Endometrial microvascular endothelial cells (primary cell): ENCODE data around the gene HMGB2. TPM values are rescaled to one million over a fixed set of nuclear protein-coding genes. Genes with fewer than 3 reads are reported as not detected.

Experiments
- in situ Hi-C: cut with HindIII; loops from 2 replicates; pipeline ENCODE4 v1.10.0; 2017; ENCODE audit warnings: low sequenced_read_pairs, low pct_unique_long_range_greater_than_20kb; ENCODE audit errors: inconsistent ontology term
- total RNA-seq: library from RNA; depleted of rRNA; stranded (reverse); fragments of >200 nt; gene quantifications from one replicate; pipeline ENCODE4 v1.2.3, GENCODE V29; 2015; ENCODE audit errors: inconsistent ontology term

Gene HMGB2
- total RNA-seq, 1 donor from 2014 or later, result 77.2 TPM

DNA sequence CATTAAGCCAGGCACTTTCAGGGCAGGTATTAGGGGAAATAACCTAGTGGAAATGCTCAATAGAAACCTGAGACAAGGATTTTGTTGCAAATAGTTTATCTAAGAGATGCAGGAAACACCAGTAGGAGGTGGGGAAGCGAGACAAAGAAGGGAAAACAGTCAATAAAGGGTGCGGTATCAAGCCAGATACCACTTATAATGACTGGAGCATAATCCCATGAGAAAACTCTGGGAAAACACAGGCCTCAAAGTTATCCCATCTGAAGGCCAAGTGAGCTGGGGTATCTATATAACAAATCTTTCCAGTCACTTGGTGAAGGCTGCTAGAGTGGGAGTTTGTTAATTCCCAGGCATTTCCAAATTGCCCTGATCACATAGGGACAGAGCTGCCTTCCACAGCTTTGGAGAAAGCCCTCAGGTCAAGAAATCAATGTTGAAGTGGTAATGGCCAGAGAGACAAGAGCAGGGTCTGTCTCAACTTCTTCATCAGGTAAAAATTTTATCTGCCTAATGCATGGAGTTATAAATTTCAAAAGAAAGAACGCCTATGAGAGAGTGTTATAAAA lies 9.8 kb upstream of the HMGB2 start:
- in situ Hi-C loops, result loop anchor here (25.0 kb wide), 1 partner anchor 168 kb away; no protein-coding TSS in a partner anchor

DNA sequence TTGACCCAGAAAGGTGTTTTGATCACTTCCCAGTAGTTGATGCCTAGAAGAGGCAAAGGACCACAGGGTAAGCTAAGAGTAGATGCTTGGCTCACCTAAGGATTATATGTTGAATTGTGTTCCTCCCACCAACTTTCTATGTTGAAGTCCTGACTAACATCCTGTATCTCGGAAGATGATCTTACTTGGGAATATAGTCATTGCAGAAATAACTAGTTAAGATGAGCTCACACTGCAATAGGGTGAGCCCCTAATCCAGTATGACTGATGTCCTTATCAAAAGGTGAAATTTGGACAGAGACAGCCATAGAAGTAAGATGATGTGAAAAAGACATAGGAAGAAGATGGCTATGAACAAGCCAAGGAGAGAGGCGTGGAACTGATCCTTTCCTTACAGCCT lies 3.3 kb upstream of the HMGB2 start:
- in situ Hi-C loops, result loop anchor here (25.0 kb wide), 1 partner anchor 175 kb away; no protein-coding TSS in a partner anchor

DNA sequence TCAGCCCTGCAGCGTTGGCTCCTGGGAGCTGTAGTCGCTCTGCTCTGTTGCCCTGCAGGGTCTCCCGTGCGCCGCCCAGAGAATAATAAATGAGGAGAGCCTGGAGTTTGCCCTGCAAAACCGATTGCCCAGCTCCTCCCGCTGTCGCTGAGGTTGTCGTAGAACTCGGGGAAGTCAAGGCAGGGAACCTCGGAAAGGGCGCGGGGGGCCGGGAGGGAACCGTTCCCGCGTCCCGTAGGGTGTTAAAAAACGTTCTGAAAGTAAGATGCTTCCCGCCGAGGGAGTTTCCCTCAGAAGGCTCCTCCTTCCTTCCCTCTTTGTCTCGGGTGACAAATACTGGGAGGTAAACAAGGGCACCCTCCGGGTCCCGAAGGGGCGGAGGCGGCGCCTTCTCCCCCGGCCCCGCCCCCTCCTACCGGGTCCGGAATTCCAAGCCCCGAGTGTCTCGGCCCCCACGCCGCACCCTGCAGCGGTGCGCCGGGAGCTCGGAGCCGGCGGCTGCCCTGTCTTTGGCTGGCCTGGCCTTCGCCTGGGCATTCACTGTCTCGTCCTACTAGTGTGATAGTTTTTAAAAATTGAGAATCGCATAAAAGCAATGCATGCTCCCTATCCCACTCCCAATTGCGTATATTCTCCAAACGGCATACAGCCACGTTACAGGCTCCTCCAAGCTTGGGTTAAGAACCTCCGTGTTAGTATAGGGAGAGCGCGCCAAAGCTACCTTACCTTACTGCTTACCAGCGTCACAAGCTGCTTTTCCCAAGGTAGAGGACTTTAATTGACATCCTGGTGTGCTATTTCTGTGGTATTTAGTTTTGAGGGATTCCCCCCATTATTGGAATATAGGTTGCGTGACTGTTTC lies 964 bp upstream of the HMGB2 start:
- in situ Hi-C loops, result loop anchor here (25.0 kb wide), 1 partner anchor 177 kb away; no protein-coding TSS in a partner anchor

DNA sequence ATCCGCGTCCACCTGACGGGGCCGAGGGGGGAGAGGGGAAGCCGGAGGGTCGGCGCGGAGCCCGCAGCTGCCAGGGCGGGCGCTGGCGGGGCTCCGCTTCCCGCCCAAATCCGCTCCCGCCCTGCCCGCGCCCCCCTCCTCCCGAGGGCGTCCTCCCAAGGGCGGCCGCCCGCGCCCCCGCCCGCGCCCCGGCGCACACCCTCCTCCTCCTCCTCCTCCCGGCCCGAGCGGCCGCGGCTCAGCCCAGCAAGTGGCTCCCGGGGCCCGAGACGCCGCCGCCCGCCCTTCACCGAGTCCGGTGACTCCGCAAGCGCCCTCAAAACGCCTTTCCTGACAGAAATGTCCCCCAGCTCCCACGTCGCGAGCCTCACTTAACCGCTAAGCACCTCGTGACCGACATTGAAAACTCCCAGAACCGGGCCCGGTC lies 487 bp downstream of the HMGB2 start:
- in situ Hi-C loops, result loop anchor here (25.0 kb wide), 1 partner anchor 179 kb away; no protein-coding TSS in a partner anchor

DNA sequence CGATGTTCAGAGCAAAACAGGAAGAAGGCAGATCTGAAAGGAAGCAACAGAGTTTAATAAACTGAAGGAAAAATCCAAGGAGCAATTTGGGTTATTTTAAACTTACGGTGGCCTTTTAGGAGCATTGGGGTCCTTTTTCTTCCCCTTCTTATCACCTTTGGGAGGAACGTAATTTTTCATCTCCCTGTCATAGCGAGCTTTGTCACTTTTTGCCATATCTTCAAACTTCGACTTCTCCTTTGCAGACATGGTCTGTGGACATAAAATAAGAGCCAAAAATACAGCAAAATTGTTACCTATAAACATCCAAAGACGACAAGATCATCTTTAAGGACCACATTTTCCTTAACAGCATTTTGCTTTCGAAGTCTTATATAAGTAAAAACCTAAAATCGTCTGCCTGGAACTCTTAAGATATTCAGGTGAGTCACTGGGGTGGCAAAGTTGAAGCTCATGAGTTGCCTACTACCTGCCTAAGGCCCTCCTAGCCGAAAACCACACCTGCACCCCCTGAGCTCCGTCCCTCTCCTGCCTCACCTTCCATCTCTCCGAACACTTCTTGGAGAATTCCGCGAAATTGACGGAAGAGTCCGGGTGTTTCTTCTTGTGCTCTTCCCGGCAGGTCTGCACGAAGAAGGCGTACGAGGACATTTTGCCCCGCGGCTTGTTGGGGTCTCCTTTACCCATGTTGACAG lies 1.0 kb downstream of the HMGB2 start:
- in situ Hi-C loops, result loop anchor here (25.0 kb wide), 1 partner anchor 179 kb away; no protein-coding TSS in a partner anchor

DNA sequence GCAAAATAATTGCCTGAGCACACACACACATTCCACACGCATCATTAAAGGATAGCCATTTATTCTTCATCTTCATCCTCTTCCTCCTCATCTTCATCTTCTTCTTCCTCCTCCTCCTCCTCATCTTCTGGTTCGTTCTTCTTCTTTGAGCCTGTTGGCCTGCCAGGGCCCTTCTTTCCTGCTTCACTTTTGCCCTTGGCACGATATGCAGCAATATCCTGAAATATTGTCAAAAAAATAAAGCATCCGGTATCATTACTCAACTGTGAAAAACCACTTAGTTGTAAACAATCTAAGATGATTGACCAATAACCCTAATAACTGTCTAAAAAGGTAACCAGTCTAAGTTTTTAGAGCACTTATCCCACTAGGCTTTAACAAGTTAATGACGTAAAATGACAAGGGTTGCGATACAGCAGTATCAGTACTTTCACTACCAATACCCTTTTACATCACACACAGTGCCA lies 2.1 kb downstream of the HMGB2 start:
- in situ Hi-C loops, result loop anchor here (25.0 kb wide), 1 partner anchor 180 kb away; no protein-coding TSS in a partner anchor

DNA sequence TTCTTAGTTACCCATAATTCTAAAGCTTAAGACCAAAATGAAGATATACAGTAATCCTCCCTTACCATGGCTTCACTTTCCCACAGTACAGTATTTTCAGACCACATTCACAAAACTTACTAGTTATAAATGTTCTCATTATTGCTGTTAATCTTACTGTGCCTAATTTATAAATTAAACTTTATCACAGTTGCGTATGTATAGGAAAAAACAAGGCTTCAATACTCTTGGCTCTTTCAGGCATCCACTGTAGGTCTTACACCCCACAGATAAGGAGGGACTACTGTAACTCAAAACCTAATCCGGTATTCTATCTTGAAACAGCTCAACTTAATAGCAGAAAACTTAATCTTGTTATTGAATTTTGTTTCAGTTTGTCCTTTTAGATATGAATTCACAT lies 3.6 kb downstream of the HMGB2 start:
- in situ Hi-C loops, result loop anchor here (25.0 kb wide), 1 partner anchor 182 kb away; no protein-coding TSS in a partner anchor

DNA sequence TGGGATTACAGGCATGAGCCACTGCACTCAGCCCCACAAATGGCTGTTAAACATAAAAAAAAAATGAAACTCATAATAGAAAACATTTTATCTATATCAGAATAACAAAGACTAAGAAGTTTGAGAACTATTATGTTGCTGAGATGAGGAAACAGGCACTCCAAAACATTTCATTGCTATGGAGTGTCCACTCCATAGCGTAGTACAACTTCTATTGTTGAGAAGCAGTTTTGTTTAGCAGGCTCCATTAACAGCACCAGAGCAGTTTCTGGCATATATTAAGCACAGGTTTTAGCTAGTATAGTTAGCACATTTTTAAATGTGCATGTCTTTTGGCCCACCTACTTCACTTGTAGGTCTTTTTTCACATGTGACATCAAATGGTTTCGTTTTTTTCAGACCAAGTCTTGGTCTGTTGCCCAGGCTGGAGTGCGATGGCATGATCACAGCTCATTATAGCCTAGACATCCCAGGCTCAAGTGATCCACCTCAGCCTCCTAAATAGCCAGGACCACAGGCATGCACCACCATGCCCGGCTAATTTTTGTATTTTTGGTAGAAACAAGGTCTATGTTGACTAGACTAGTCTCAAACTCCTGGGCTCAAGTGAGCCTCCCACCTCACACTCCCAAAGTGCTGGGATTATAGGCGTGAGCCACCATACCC lies 5.8 kb downstream of the HMGB2 start:
- in situ Hi-C loops, result loop anchor here (25.0 kb wide), 1 partner anchor 184 kb away; no protein-coding TSS in a partner anchor

DNA sequence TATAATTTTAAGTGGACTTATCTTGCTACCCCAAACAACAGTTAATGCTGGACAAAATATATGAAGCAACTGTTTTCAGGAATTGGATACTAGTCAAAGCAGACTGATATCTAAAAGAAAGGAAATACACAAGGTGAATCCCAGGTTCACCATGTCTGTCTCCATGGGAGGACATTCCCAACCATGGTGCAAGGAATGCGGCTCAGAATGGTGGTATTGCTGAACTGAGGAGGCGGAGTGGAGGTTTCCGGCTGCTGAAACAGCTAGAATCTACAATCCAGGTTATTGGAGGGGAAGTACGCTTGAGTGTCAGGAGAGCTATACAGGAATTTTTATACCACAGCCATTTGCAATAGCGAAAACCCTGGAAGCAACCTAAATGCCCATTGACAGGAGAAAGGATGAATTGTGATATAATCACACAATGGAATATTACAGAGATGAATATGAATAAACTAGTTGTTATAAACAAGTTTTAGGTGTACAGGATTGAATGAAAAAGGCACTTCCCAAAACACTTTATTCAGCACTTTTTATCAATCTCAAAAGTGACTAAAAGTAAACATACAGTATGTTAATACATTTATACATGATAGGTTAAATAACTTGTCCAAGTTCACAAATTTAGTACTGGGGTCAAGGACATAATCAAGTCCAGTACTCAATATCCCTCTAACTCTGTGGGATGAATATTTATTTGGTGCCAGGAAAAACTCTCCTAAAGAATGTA lies 9.0 kb downstream of the HMGB2 start:
- in situ Hi-C loops, result loop anchor here (25.0 kb wide), 1 partner anchor 187 kb away; no protein-coding TSS in a partner anchor

DNA sequence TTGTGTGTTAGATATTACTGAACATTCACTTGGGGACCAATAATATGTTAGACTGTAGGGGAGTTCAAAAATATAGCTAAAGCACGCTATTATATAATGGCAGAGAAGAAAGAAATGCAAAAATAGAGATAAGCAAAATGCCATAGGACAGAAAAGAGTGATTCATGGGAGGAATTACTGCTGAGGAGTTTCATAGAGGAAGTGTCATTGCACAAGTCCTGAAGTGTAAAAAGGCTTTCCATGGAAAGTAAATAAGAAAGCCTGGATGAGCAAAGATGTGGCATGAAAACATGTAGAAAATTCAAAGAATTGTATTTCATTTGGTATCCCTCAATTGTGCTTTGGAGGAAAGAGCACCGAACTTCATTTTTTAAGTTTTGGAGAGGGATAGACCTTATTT lies 14.5 kb downstream of the HMGB2 start:
- in situ Hi-C loops, result no loop called here

DNA sequence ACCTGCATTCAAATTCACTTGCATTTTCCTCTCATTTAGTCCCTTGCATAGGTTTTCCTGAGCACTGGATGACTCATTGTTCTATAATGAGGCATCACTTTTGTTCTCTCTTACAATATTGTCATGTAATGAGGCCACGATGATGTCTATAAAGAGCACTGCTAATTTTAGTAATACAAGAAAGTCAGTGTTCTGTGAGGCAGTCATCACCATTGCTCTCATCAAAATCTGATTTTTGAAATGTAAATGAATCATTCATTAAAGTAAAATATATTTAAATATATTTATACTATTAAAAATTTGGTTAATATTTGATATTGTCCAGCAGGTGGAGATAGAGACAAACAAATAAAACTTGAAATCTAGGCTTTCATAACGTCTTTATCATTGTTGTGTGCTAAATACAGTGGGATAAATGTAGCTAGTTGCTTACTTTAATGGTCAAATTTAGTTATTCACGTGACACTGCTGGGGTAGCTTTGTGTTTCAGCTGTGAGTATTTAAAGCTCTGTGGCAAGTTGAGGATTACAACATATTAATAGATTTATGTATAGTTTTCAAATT lies 15.4 kb downstream of the HMGB2 start:
- in situ Hi-C loops, result no loop called here

DNA sequence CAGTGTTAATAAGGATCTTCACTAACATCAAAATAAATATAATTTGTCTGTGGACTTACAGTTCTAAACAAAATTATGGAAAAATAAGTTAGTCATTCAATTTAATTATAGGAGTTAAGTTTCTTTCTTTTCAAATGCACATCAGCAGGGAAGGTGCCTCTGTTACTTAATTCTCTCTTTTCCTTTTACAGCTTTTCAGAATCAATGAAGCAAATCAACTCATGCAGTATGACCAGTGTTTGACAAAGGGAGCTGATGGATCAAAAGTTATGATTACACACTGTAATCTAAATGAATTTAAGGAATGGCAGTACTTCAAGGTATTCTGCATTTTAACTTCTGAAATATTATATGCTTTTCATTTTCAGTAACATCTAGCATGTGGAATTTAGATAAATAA lies 15.9 kb downstream of the HMGB2 start:
- in situ Hi-C loops, result no loop called here

DNA sequence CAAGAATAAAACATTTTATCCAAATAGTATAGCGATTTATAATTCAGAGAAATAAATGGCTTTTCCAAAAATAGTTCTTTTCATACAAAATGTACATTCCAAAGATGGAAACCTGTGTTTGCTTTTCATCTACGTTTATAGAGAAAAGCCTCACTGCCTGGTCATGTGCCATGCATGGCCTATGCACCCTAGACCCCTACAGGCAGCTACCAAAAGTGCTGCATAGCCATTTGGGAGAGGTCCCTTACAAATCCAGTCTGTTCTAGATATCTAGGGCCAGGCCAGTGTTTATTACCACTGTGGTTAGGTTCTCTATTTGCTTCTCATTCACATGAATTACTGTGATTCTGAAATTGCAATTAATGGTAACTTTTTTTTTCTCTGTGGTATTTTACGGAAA lies 17.2 kb downstream of the HMGB2 start:
- in situ Hi-C loops, result no loop called here

DNA sequence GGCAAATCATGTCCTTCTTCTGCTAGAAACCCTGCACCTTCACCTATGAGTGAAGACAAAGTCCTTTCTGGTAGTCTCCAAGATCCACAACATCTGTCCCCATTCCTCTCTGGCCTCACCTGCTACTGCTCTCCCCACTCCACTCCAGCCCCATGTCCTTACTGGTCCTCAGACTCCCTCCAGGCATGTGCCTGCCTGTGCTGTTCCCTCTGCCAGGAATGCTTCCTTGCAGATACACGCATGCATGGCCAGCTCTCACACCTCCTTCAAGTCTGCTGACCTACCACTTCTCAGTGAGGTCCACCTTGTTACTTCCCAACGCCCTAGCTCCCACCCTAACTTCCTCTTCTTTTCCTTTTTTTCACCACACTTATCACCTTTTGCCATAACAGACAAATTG lies 18.1 kb downstream of the HMGB2 start:
- in situ Hi-C loops, result no loop called here

DNA sequence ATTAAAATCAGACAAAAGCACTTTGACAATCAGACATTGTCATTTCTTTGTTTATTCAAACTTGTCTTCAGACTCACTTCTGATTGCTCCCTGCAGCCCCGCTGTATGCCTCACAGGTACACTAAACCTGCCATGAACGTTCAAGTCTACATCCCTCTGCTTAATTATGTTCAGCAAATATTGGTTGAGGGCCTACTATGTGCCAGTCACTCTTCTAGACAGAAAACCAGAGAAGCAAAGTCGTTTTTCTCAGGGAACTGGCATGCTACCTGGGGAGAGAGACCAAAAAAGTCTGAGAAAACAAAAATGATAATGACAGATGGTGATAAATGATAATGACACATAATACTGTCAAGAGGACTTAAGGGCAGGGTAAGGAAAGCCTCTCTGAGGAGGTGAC lies 19.4 kb downstream of the HMGB2 start:
- in situ Hi-C loops, result no loop called here

DNA sequence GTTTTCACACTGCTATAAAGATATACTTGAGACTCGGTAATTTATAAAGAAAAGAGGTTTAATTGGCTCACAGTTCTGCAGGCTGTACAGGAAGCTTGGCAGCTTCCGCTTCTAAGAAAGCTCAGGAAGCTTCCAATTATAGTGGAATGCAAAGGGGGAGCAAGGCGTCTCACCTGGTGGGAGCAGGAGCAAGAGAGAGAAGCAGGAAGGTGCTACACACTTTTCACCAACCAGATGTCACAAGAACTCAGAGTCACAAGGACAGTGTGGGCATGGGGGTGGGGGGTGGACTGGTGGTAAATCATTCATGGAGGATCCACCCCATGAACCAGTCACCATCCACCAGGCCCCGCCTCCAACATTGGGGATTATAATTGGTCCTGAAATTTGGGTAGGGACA lies 22.8 kb downstream of the HMGB2 start:
- in situ Hi-C loops, result no loop called here

DNA sequence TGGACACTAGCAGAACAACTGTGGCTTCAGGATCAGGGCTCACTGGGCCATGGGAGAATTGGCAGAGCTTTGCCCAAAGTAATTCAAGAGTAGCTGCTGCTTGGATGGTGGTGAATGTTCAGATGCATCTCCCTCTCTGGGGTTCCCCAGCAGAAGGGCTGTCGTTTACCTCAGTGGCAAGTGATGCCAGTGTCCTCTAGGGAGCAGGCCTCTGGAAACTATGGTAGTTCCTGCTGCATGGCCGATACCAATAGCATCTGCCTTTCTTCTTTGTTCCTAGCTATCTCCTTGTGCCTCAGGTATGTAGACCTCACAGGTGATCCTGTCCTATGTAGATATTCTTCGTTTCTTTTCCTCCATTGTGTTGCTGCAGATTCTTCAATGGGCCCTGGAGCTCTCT lies 26.4 kb downstream of the HMGB2 start:
- in situ Hi-C loops, result no loop called here
